Caco-2 (cell line): ENCODE data around the gene ZCCHC3. TPM values are rescaled to one million over a fixed set of nuclear protein-coding genes. Genes with fewer than 3 reads are reported as not detected.

Experiments used
- BruUV-seq: library from RNA; stranded (reverse); fragments of 400-500 nt; replicated peaks from 2 replicates; lab custom pipeline; 2021; lab: Mats Ljungman, UMichigan
- CTCF ChIA-PET: fragments of 300-600 bp; sonication (Branson Sonifier 250); formaldehyde crosslinking; loops from one replicate; lab custom pipeline; 2022; ENCODE audit warnings: antibody characterized with exemption; lab: Charles Lee
- POLR2A ChIA-PET: fragments of 300-600 bp; sonication (Branson Sonifier 250); formaldehyde crosslinking; loops from one replicate; lab custom pipeline; 2022; ENCODE audit warnings: antibody characterized with exemption; lab: Charles Lee
- DNase-seq, 2 experiments: peaks; one replicate each; pipeline versions ENCODE4 v3.0.0 to v3.0.0-alpha.2; 2020 to 2022
- H3K27me3 ChIP-seq: replicated peaks from 2 replicates; pipeline ENCODE4 v1.6.0; 2011; ENCODE audit warnings: low read length; ENCODE audit not compliant: control insufficient read depth, insufficient read depth
- H3K36me3 ChIP-seq: 2 replicates; pipeline ENCODE4 v1.5.1; 2011; ENCODE audit warnings: low read length; ENCODE audit not compliant: control insufficient read depth, insufficient read depth
- H3K4me1 ChIP-seq: fragments of 250-450 bp; sonication (Bioruptor Pico); 2 replicates; pipeline ENCODE4 v1.5.1; 2020; ENCODE audit warnings: mild to moderate bottlenecking
- H3K4me3 ChIP-seq: 2 replicates; pipeline ENCODE4 v1.5.1; 2011; ENCODE audit warnings: low read depth, mild to moderate bottlenecking, control low read depth, low read length
- H3K9me3 ChIP-seq: fragments of 250-450 bp; sonication (Bioruptor Pico); 2 replicates; pipeline ENCODE4 v1.5.1; 2020; ENCODE audit warnings: mild to moderate bottlenecking, moderate library complexity
- H3K27ac Mint-ChIP-seq: one replicate; pipeline ENCODE4 v1.8.0; 2022; ENCODE audit warnings: mixed read lengths; ENCODE audit not compliant: unreplicated experiment
- H3K27me3 Mint-ChIP-seq: one replicate; pipeline ENCODE4 v1.8.0; 2022; ENCODE audit warnings: mixed read lengths; ENCODE audit not compliant: insufficient read depth, unreplicated experiment
- H3K36me3 Mint-ChIP-seq: one replicate; pipeline ENCODE4 v1.8.0; 2022; ENCODE audit warnings: mild to moderate bottlenecking, mixed read lengths; ENCODE audit not compliant: insufficient read depth, unreplicated experiment
- H3K4me1 Mint-ChIP-seq: one replicate; pipeline ENCODE4 v1.8.0; 2022; ENCODE audit warnings: low read depth, mixed read lengths; ENCODE audit not compliant: unreplicated experiment
- H3K4me3 Mint-ChIP-seq: one replicate; pipeline ENCODE4 v1.8.0; 2022; ENCODE audit warnings: mild to moderate bottlenecking, moderate library complexity, mixed read lengths; ENCODE audit not compliant: unreplicated experiment
- H3K9me3 Mint-ChIP-seq: one replicate; pipeline ENCODE4 v1.8.0; 2022; ENCODE audit warnings: mixed read lengths; ENCODE audit not compliant: unreplicated experiment
- CTCF ChIP-seq, 2 experiments: fragments of 200-600 bp in 1 of 2; IDR thresholded peaks; 1 replicate in 1 of 2; 2 replicates in 1 of 2; pipeline versions ENCODE4 v1.5.1 to v1.8.0; 2011 to 2022; ENCODE audit warnings: antibody characterized with exemption in 1 of 2, control low read depth in 1 of 2, inconsistent platforms in 1 of 2, low read depth in 1 of 2, low read length in 1 of 2, mild to moderate bottlenecking in 1 of 2, moderate library complexity in 1 of 2; ENCODE audit not compliant: insufficient read depth in 1 of 2, severe bottlenecking in 1 of 2, unreplicated experiment in 1 of 2
- intact Hi-C: fragments of 100-400 bp; cut with micrococcal nuclease; formaldehyde crosslinking; loops from one replicate; pipeline ENCODE4 v1.10.0; 2022; ENCODE audit not compliant: unreplicated experiment
- total RNA-seq: library from RNA; stranded (reverse); gene quantifications from 2 replicates; pipeline ENCODE4 v1.2.3, GENCODE V29; 2022

The ZCCHC3 gene
- total RNA-seq, 1 experiment from 2014 or later = 37.2 TPM

- peaks cover 6% of the 10 kb centered on the region for H3K9me3 Mint-ChIP-seq
- peaks cover 4% of the 10 kb centered on the region for H3K27me3 Mint-ChIP-seq
- no peak overlapping the region for H3K4me3 Mint-ChIP-seq
- no TSS peak for BruUV-seq
- Histone ChIP-seq H3K27me3 (no peaks in the 10 kb centered on the region), H3K4me1 (no peaks in the 10 kb centered on the region), H3K36me3 (no peaks in the 10 kb centered on the region), H3K9me3 (no peaks in the 10 kb centered on the region), H3K4me3 (no peak overlapping the region)
- CTCF ChIA-PET = no interaction called here
- no peaks in the 10 kb centered on the region for H3K36me3 Mint-ChIP-seq
- no peak for DNase-seq
- intact Hi-C loops = no loop called here
- no peaks in the 10 kb centered on the region for H3K4me1 Mint-ChIP-seq
- TF ChIP-seq CTCF (IDR thresholded peaks at IDR 0.05; ENCODE audit: insufficient read depth in 1 of 2, low read depth in 1 of 2, low read length in 1 of 2, severe bottlenecking in 1 of 2, unreplicated experiment in 1 of 2) = no peak
- POLR2A ChIA-PET = no interaction called here
- H3K27ac Mint-ChIP-seq = no peak overlapping the region
Observed at GRCh38 chr20:316316-317068, 19.1 kb downstream of the ZCCHC3 start.

- TSS peak; percentile 99 for BruUV-seq
- POLR2A ChIA-PET = interaction anchor here (0.6 to 3.1 kb wide), 4 partner anchors 23 to 56 kb away, joined by 3 to 14 read pairs (median 8); partner anchors contain the start of genes NRSN2, TRIB3 and ZCCHC3
- peaks cover 46% of the 10 kb centered on the region for H3K36me3 Mint-ChIP-seq
Observed at GRCh38 chr20:324177-325044, 27.0 kb downstream of the ZCCHC3 start.

More at GRCh38 chr20:324177-325044, 27.0 kb downstream of the ZCCHC3 start:
- Mint-ChIP-seq H3K4me1 (peaks cover 8% of the 10 kb centered on the region), H3K27ac (peak overlapping the region; percentile 87), H3K4me3 (peak overlapping the region; percentile 94), H3K27me3 (peaks cover 4% of the 10 kb centered on the region), H3K9me3 (no peaks in the 10 kb centered on the region)
- Histone ChIP-seq H3K4me1 (0 out of 2 replicates have a peak, but pooled peaks cover 10% of the 10 kb centered on the region), H3K36me3 (no peaks in the 10 kb centered on the region), H3K4me3 (peak overlapping the region; percentile 59), H3K9me3 (no peaks in the 10 kb centered on the region), H3K27me3 (no peaks in the 10 kb centered on the region)
- intact Hi-C loops = loop anchor here (1.0 kb wide), 1 partner anchor 27 kb away; the partner anchor contains the start of gene ZCCHC3
- CTCF ChIA-PET = interaction anchor here (0.6 to 1.3 kb wide), 3 partner anchors 58 to 142 kb away, joined by 3 to 4 read pairs (median 3); no protein-coding TSS in a partner anchor
- peak; percentile 43 to 47 for TF ChIP-seq CTCF (IDR thresholded peaks at IDR 0.05; ENCODE audit: insufficient read depth in 1 of 2, low read depth in 1 of 2, low read length in 1 of 2, severe bottlenecking in 1 of 2, unreplicated experiment in 1 of 2)
- DNase-seq = peak; percentile 90 to 95
